Measurements from ENCODE around the gene RNU6-7. TPM values are rescaled to one million over a fixed set of nuclear protein-coding genes. Genes with fewer than 3 reads are reported as not detected.

RNU6-7 gene
- not detected for polyA plus RNA-seq (2013, experiment 1 of 4)
- not detected for polyA plus RNA-seq (2013, experiment 2 of 4)
- not detected for polyA plus RNA-seq (2013, experiment 3 of 4)
- under 0.01 TPM for polyA plus RNA-seq (2013, experiment 4 of 4)

- peak within 1 kb of the TSS; percentile 88 for H3K4me3 ChIP-seq (ENCODE audit: insufficient read depth, low read depth, low read length)
- peak within 1 kb of the TSS; percentile 85 for H3K27ac ChIP-seq (ENCODE audit: insufficient read depth, low read depth, low read length, poor library complexity, severe bottlenecking)
- no peaks in the 10 kb centered on the region for H3K9me3 ChIP-seq (ENCODE audit: control insufficient read depth, low read length)
- no peaks in the 10 kb centered on the region for H3K36me3 ChIP-seq (ENCODE audit: control insufficient read depth, insufficient read depth, low read length)
- 1 to 2% methylated on average over 40 of the region's 40 CpGs for WGBS, 2 experiments
- H3K27me3 ChIP-seq (ENCODE audit: control insufficient read depth, insufficient read depth, low read length, poor library complexity, severe bottlenecking): peaks cover 18% of the 10 kb centered on the region
- H3K4me1 ChIP-seq (ENCODE audit: control insufficient read depth, insufficient read depth, low read length): no peaks in the 10 kb centered on the region
Measured at GRCh38 chr14:32201816-32202490, at the start of gene RNU6-7. TSS of gene RNU6-7 (plus strand) at chr14:32202045.

- H3K4me3 ChIP-seq (ENCODE audit: insufficient read depth, low read depth, low read length): no peak overlapping the region
- H3K27me3 ChIP-seq (ENCODE audit: control insufficient read depth, insufficient read depth, low read length, poor library complexity, severe bottlenecking): no peaks in the 10 kb centered on the region
- H3K36me3 ChIP-seq (ENCODE audit: control insufficient read depth, insufficient read depth, low read length): no peaks in the 10 kb centered on the region
- 88 to 89% methylated on average over 1 to 2 of the region's 2 CpGs for WGBS, 2 experiments
- H3K4me1 ChIP-seq (ENCODE audit: control insufficient read depth, insufficient read depth, low read length): no peaks in the 10 kb centered on the region
- H3K27ac ChIP-seq (ENCODE audit: insufficient read depth, low read depth, low read length, poor library complexity, severe bottlenecking): no peak overlapping the region
- no peaks in the 10 kb centered on the region for H3K9me3 ChIP-seq (ENCODE audit: control insufficient read depth, low read length)
Measured at GRCh38 chr14:32166029-32166428, 35.8 kb upstream of the RNU6-7 start.

GRCh38 chr14:32166924-32167323 is 34.9 kb upstream of the RNU6-7 start:
- Histone ChIP-seq H3K4me1 (ENCODE audit: control insufficient read depth, insufficient read depth, low read length) (no peaks in the 10 kb centered on the region), H3K27ac (ENCODE audit: insufficient read depth, low read depth, low read length, poor library complexity, severe bottlenecking) (no peak overlapping the region), H3K27me3 (ENCODE audit: control insufficient read depth, insufficient read depth, low read length, poor library complexity, severe bottlenecking) (no peaks in the 10 kb centered on the region), H3K9me3 (ENCODE audit: control insufficient read depth, low read length) (no peaks in the 10 kb centered on the region), H3K36me3 (ENCODE audit: control insufficient read depth, insufficient read depth, low read length) (no peaks in the 10 kb centered on the region), H3K4me3 (ENCODE audit: insufficient read depth, low read depth, low read length) (no peak overlapping the region)
- whole genome bisulfite sequencing, 2 experiments: 89 to 95% methylated on average over 1 of the region's 1 CpG

GRCh38 chr14:32167907-32168306 is 33.9 kb upstream of the RNU6-7 start:
- WGBS, 2 experiments: 80 to 88% methylated on average over 3 of the region's 3 CpGs

GRCh38 chr14:32169191-32169590 is 32.7 kb upstream of the RNU6-7 start:
- no peaks in the 10 kb centered on the region for H3K36me3 ChIP-seq (ENCODE audit: control insufficient read depth, insufficient read depth, low read length)
- no peaks in the 10 kb centered on the region for H3K27me3 ChIP-seq (ENCODE audit: control insufficient read depth, insufficient read depth, low read length, poor library complexity, severe bottlenecking)
- 88 to 93% methylated on average over 2 of the region's 3 CpGs for WGBS, 2 experiments
- H3K4me3 ChIP-seq (ENCODE audit: insufficient read depth, low read depth, low read length): no peak overlapping the region
- H3K4me1 ChIP-seq (ENCODE audit: control insufficient read depth, insufficient read depth, low read length): no peaks in the 10 kb centered on the region
- H3K27ac ChIP-seq (ENCODE audit: insufficient read depth, low read depth, low read length, poor library complexity, severe bottlenecking): no peak overlapping the region
- no peaks in the 10 kb centered on the region for H3K9me3 ChIP-seq (ENCODE audit: control insufficient read depth, low read length)

More at GRCh38 chr14:32167907-32168306, 33.9 kb upstream of the RNU6-7 start:
- no peak overlapping the region for H3K27ac ChIP-seq (ENCODE audit: insufficient read depth, low read depth, low read length, poor library complexity, severe bottlenecking)
- H3K36me3 ChIP-seq (ENCODE audit: control insufficient read depth, insufficient read depth, low read length): no peaks in the 10 kb centered on the region
- no peak overlapping the region for H3K4me3 ChIP-seq (ENCODE audit: insufficient read depth, low read depth, low read length)
- H3K27me3 ChIP-seq (ENCODE audit: control insufficient read depth, insufficient read depth, low read length, poor library complexity, severe bottlenecking): no peaks in the 10 kb centered on the region
- no peaks in the 10 kb centered on the region for H3K4me1 ChIP-seq (ENCODE audit: control insufficient read depth, insufficient read depth, low read length)
- no peaks in the 10 kb centered on the region for H3K9me3 ChIP-seq (ENCODE audit: control insufficient read depth, low read length)

- no peaks in the 10 kb centered on the region for H3K9me3 ChIP-seq (ENCODE audit: control insufficient read depth, low read length)
- no peaks in the 10 kb centered on the region for H3K27me3 ChIP-seq (ENCODE audit: control insufficient read depth, insufficient read depth, low read length, poor library complexity, severe bottlenecking)
- 87 to 93% methylated on average over 5 of the region's 5 CpGs for WGBS, 2 experiments
- no peaks in the 10 kb centered on the region for H3K36me3 ChIP-seq (ENCODE audit: control insufficient read depth, insufficient read depth, low read length)
- H3K27ac ChIP-seq (ENCODE audit: insufficient read depth, low read depth, low read length, poor library complexity, severe bottlenecking): no peak overlapping the region
- no peaks in the 10 kb centered on the region for H3K4me1 ChIP-seq (ENCODE audit: control insufficient read depth, insufficient read depth, low read length)
- H3K4me3 ChIP-seq (ENCODE audit: insufficient read depth, low read depth, low read length): no peak overlapping the region
Measured at GRCh38 chr14:32171469-32171868, 30.4 kb upstream of the RNU6-7 start.

- Histone ChIP-seq H3K36me3 (ENCODE audit: control insufficient read depth, insufficient read depth, low read length) (no peaks in the 10 kb centered on the region), H3K9me3 (ENCODE audit: control insufficient read depth, low read length) (no peaks in the 10 kb centered on the region)
Measured at GRCh38 chr14:32183151-32184058, 18.4 kb upstream of the RNU6-7 start.

GRCh38 chr14:32185097-32185496 is 16.7 kb upstream of the RNU6-7 start:
- H3K4me3 ChIP-seq (ENCODE audit: insufficient read depth, low read depth, low read length): no peak overlapping the region
- no peak overlapping the region for H3K27ac ChIP-seq (ENCODE audit: insufficient read depth, low read depth, low read length, poor library complexity, severe bottlenecking)
- no peaks in the 10 kb centered on the region for H3K9me3 ChIP-seq (ENCODE audit: control insufficient read depth, low read length)
- WGBS, 2 experiments: 100% methylated on average over 1 of the region's 1 CpG; no CpG with 5 or more reads in 1 of the 2 experiments
- H3K4me1 ChIP-seq (ENCODE audit: control insufficient read depth, insufficient read depth, low read length): no peaks in the 10 kb centered on the region
- H3K27me3 ChIP-seq (ENCODE audit: control insufficient read depth, insufficient read depth, low read length, poor library complexity, severe bottlenecking): no peaks in the 10 kb centered on the region
- H3K36me3 ChIP-seq (ENCODE audit: control insufficient read depth, insufficient read depth, low read length): no peaks in the 10 kb centered on the region

More at GRCh38 chr14:32183151-32184058, 18.4 kb upstream of the RNU6-7 start:
- H3K27ac ChIP-seq (ENCODE audit: insufficient read depth, low read depth, low read length, poor library complexity, severe bottlenecking): no peak overlapping the region
- WGBS, 2 experiments: 89 to 92% methylated on average over 2 of the region's 2 CpGs
- no peaks in the 10 kb centered on the region for H3K27me3 ChIP-seq (ENCODE audit: control insufficient read depth, insufficient read depth, low read length, poor library complexity, severe bottlenecking)
- no peaks in the 10 kb centered on the region for H3K4me1 ChIP-seq (ENCODE audit: control insufficient read depth, insufficient read depth, low read length)
- no peak overlapping the region for H3K4me3 ChIP-seq (ENCODE audit: insufficient read depth, low read depth, low read length)

GRCh38 chr14:32186248-32186647 is 15.6 kb upstream of the RNU6-7 start:
- Histone ChIP-seq H3K4me3 (ENCODE audit: insufficient read depth, low read depth, low read length) (no peak overlapping the region), H3K36me3 (ENCODE audit: control insufficient read depth, insufficient read depth, low read length) (no peaks in the 10 kb centered on the region), H3K27ac (ENCODE audit: insufficient read depth, low read depth, low read length, poor library complexity, severe bottlenecking) (no peak overlapping the region), H3K9me3 (ENCODE audit: control insufficient read depth, low read length) (no peaks in the 10 kb centered on the region), H3K4me1 (ENCODE audit: control insufficient read depth, insufficient read depth, low read length) (no peaks in the 10 kb centered on the region), H3K27me3 (ENCODE audit: control insufficient read depth, insufficient read depth, low read length, poor library complexity, severe bottlenecking) (no peaks in the 10 kb centered on the region)

- WGBS, 2 experiments: 92 to 96% methylated on average over 1 of the region's 1 CpG
- Histone ChIP-seq H3K4me3 (ENCODE audit: insufficient read depth, low read depth, low read length) (no peak overlapping the region), H3K4me1 (ENCODE audit: control insufficient read depth, insufficient read depth, low read length) (no peaks in the 10 kb centered on the region)
Measured at GRCh38 chr14:32189811-32190210, 12.0 kb upstream of the RNU6-7 start.

More at GRCh38 chr14:32189811-32190210, 12.0 kb upstream of the RNU6-7 start:
- H3K27me3 ChIP-seq (ENCODE audit: control insufficient read depth, insufficient read depth, low read length, poor library complexity, severe bottlenecking): no peaks in the 10 kb centered on the region
- H3K9me3 ChIP-seq (ENCODE audit: control insufficient read depth, low read length): no peaks in the 10 kb centered on the region
- H3K27ac ChIP-seq (ENCODE audit: insufficient read depth, low read depth, low read length, poor library complexity, severe bottlenecking): no peak overlapping the region
- no peaks in the 10 kb centered on the region for H3K36me3 ChIP-seq (ENCODE audit: control insufficient read depth, insufficient read depth, low read length)

Data from ectodermal cell (in vitro differentiated cells).